Measurements from ENCODE around the gene ZC3H6.

The ZC3H6 gene

GRCh38 chr2:112230371-112230770 is 45.0 kb upstream of the ZC3H6 start:
- ATAC-seq = no peak
- no peak for TF ChIP-seq ZNF70 (CRISPR knock-in tag; IDR thresholded peaks at IDR 0.05)
- no peak for TF ChIP-seq CSRNP3 (CRISPR knock-in tag; IDR thresholded peaks at IDR 0.05)
- no peak for TF ChIP-seq PPARA (CRISPR knock-in tag; IDR thresholded peaks at IDR 0.05; ENCODE audit: borderline replicate concordance)
- no peak for TF ChIP-seq ISL1 (CRISPR knock-in tag; IDR thresholded peaks at IDR 0.05)
- TF ChIP-seq OSR1 (CRISPR knock-in tag; IDR thresholded peaks at IDR 0.05) = no peak
- TF ChIP-seq PATZ1 (CRISPR knock-in tag; IDR thresholded peaks at IDR 0.05; ENCODE audit: borderline replicate concordance) = no peak
- no peak for TF ChIP-seq ARNTL (CRISPR knock-in tag; IDR thresholded peaks at IDR 0.05; ENCODE audit: borderline replicate concordance, low read depth)
- TF ChIP-seq POU6F1 (CRISPR knock-in tag; IDR thresholded peaks at IDR 0.05; ENCODE audit: borderline replicate concordance, low read depth) = no peak
- no peak for TF ChIP-seq ZC3H10 (CRISPR knock-in tag; IDR thresholded peaks at IDR 0.05)
- no peak for TF ChIP-seq ZFP30 (CRISPR knock-in tag; IDR thresholded peaks at IDR 0.05)
- no peak for TF ChIP-seq TSHZ2 (CRISPR knock-in tag; IDR thresholded peaks at IDR 0.05)
- no peak for TF ChIP-seq CSDC2 (CRISPR knock-in tag; IDR thresholded peaks at IDR 0.05)
- no peak for TF ChIP-seq RARB (CRISPR knock-in tag; IDR thresholded peaks at IDR 0.05)
- no peak for TF ChIP-seq ZNF8 (CRISPR knock-in tag; IDR thresholded peaks at IDR 0.05)
- TF ChIP-seq GLIS3 (CRISPR knock-in tag; IDR thresholded peaks at IDR 0.05) = no peak
- no peak for TF ChIP-seq CREB5 (CRISPR knock-in tag; IDR thresholded peaks at IDR 0.05; ENCODE audit: low read depth)
- TF ChIP-seq ZFP3 (CRISPR knock-in tag; IDR thresholded peaks at IDR 0.05) = no peak

- ATAC-seq = no peak
- TF ChIP-seq PATZ1 (CRISPR knock-in tag; IDR thresholded peaks at IDR 0.05; ENCODE audit: borderline replicate concordance) (no peak), ARNTL (CRISPR knock-in tag; IDR thresholded peaks at IDR 0.05; ENCODE audit: borderline replicate concordance, low read depth) (no peak), RARB (CRISPR knock-in tag; IDR thresholded peaks at IDR 0.05) (no peak), GLIS3 (CRISPR knock-in tag; IDR thresholded peaks at IDR 0.05) (no peak), OSR1 (CRISPR knock-in tag; IDR thresholded peaks at IDR 0.05) (no peak), TSHZ2 (CRISPR knock-in tag; IDR thresholded peaks at IDR 0.05) (no peak), TOX (CRISPR knock-in tag; IDR thresholded peaks at IDR 0.05; ENCODE audit: borderline replicate concordance) (no peak), PPARA (CRISPR knock-in tag; IDR thresholded peaks at IDR 0.05; ENCODE audit: borderline replicate concordance) (no peak), ZFP3 (CRISPR knock-in tag; IDR thresholded peaks at IDR 0.05) (no peak), ZC3H10 (CRISPR knock-in tag; IDR thresholded peaks at IDR 0.05) (no peak), CSDC2 (CRISPR knock-in tag; IDR thresholded peaks at IDR 0.05) (no peak), ZNF70 (CRISPR knock-in tag; IDR thresholded peaks at IDR 0.05) (no peak), ZFP30 (CRISPR knock-in tag; IDR thresholded peaks at IDR 0.05) (no peak)
These were observed 35.5 kb upstream of the ZC3H6 start for GRCh38 chr2:112239862-112240261.

Measured in SK-N-SH treated with all-trans-retinoic acid at 6 μM for 48 hours (cell line).